ENCODE results near the gene SMARCAD1.

SMARCAD1 gene

DNA sequence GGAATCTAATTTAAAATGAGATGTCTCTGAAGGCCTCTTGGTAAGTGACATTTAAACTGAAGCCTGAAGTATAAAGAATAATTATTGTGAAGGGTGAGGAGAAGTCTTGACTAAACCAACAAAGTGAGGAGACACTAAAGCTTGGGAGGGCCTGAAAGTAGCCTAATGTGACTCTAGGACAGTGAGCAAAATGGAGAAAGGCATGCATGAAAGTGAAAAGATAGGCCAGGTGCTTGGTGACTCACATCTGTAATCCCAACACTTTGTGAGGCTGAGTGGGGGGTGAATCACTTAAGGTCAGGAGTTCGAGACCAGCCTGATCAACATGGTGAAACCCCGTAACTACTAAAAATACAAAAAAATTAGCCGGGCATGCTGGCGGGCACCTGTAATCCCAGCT, 46.9 kb upstream of the SMARCAD1 start:
- H3K23ac ChIP-seq (ENCODE audit: low read depth, low read length, poor library complexity): no peak overlapping the region
- no peak overlapping the region for H2AK5ac ChIP-seq (ENCODE audit: low read depth, low read length)
- no CpG with 5 or more reads among the region's 4 CpGs for WGBS, 2 donors (ENCODE audit: extremely low coverage in 2 of 2, insufficient read length in 2 of 2, insufficient replicate concordance in 1 of 2)
- no peaks in the 10 kb centered on the region for H3K4me1 ChIP-seq (ENCODE audit: control insufficient read depth in 2 of 2, insufficient read depth in 1 of 2, low read depth in 1 of 2, low read length in 2 of 2)
- no peaks in the 10 kb centered on the region for H3K9me3 ChIP-seq (replicated peaks in 1 of 2; ENCODE audit: control insufficient read depth in 2 of 2, insufficient read depth in 1 of 2, low read depth in 1 of 2, low read length in 2 of 2)
- H3K4me2 ChIP-seq (ENCODE audit: insufficient read depth, low read length, poor library complexity, severe bottlenecking): no peak overlapping the region
- no peak overlapping the region for H3K4me3 ChIP-seq (ENCODE audit: low read length in 2 of 2)
- no peak overlapping the region for H3K27ac ChIP-seq (replicated peaks; ENCODE audit: low read length)
- no peak for DNase-seq (ENCODE audit: low spot score)
- no peak overlapping the region for H2AFZ ChIP-seq (ENCODE audit: low read length)
- H3K36me3 ChIP-seq (replicated peaks in 1 of 2; ENCODE audit: control insufficient read depth in 2 of 2, insufficient read depth in 2 of 2, low read length in 2 of 2): no peaks in the 10 kb centered on the region
- H3K79me1 ChIP-seq (ENCODE audit: low read depth, low read length): no peaks in the 10 kb centered on the region
- no peaks in the 10 kb centered on the region for H3K27me3 ChIP-seq (ENCODE audit: control insufficient read depth in 3 of 3, insufficient read depth in 3 of 3, low read depth in 1 of 3, low read length in 3 of 3)
- H3K14ac ChIP-seq (ENCODE audit: low read length): no peak overlapping the region
- no peak overlapping the region for H3K9ac ChIP-seq (ENCODE audit: low read depth, low read length, poor library complexity)
- H4K8ac ChIP-seq (ENCODE audit: low read depth, low read length): no peak overlapping the region
- no peak overlapping the region for H4K91ac ChIP-seq (ENCODE audit: low read depth, low read length, poor library complexity)
- no peak overlapping the region for H2BK15ac ChIP-seq (ENCODE audit: low read length)
- no peak overlapping the region for H3K4ac ChIP-seq (ENCODE audit: low read length)
- H2BK120ac ChIP-seq (ENCODE audit: low read depth, low read length): no peak overlapping the region
- H2BK5ac ChIP-seq (ENCODE audit: low read length): no peak overlapping the region
- no peak overlapping the region for H2BK12ac ChIP-seq (ENCODE audit: low read length)
- no peak overlapping the region for H3K18ac ChIP-seq (ENCODE audit: low read length)

GRCh38 chr4:94165256-94165655, 42.4 kb upstream of the SMARCAD1 start:
- no peak overlapping the region for H3K27ac ChIP-seq (replicated peaks; ENCODE audit: low read length)
- H3K14ac ChIP-seq (ENCODE audit: low read length): no peak overlapping the region
- no peak overlapping the region for H3K18ac ChIP-seq (ENCODE audit: low read length)
- no peaks in the 10 kb centered on the region for H3K4me1 ChIP-seq (ENCODE audit: control insufficient read depth in 2 of 2, insufficient read depth in 1 of 2, low read depth in 1 of 2, low read length in 2 of 2)
- H2AK5ac ChIP-seq (ENCODE audit: low read depth, low read length): no peak overlapping the region
- H3K36me3 ChIP-seq (replicated peaks in 1 of 2; ENCODE audit: control insufficient read depth in 2 of 2, insufficient read depth in 2 of 2, low read length in 2 of 2): no peaks in the 10 kb centered on the region
- no peak overlapping the region for H3K4me3 ChIP-seq (ENCODE audit: low read length in 2 of 2)
- H2BK5ac ChIP-seq (ENCODE audit: low read length): no peak overlapping the region
- no peak overlapping the region for H4K8ac ChIP-seq (ENCODE audit: low read depth, low read length)
- no peaks in the 10 kb centered on the region for H3K9me3 ChIP-seq (replicated peaks in 1 of 2; ENCODE audit: control insufficient read depth in 2 of 2, insufficient read depth in 1 of 2, low read depth in 1 of 2, low read length in 2 of 2)
- WGBS, 2 donors (ENCODE audit: extremely low coverage in 2 of 2, insufficient read length in 2 of 2, insufficient replicate concordance in 1 of 2): no CpG with 5 or more reads among the region's 3 CpGs
- no peak overlapping the region for H3K9ac ChIP-seq (ENCODE audit: low read depth, low read length, poor library complexity)
- no peak overlapping the region for H2AFZ ChIP-seq (ENCODE audit: low read length)
- no peaks in the 10 kb centered on the region for H3K79me1 ChIP-seq (ENCODE audit: low read depth, low read length)
- no peak overlapping the region for H3K23ac ChIP-seq (ENCODE audit: low read depth, low read length, poor library complexity)
- H2BK120ac ChIP-seq (ENCODE audit: low read depth, low read length): no peak overlapping the region
- H3K4ac ChIP-seq (ENCODE audit: low read length): no peak overlapping the region
- no peak overlapping the region for H2BK15ac ChIP-seq (ENCODE audit: low read length)
- H3K27me3 ChIP-seq (ENCODE audit: control insufficient read depth in 3 of 3, insufficient read depth in 3 of 3, low read depth in 1 of 3, low read length in 3 of 3): no peaks in the 10 kb centered on the region
- no peak overlapping the region for H4K91ac ChIP-seq (ENCODE audit: low read depth, low read length, poor library complexity)
- no peak overlapping the region for H3K4me2 ChIP-seq (ENCODE audit: insufficient read depth, low read length, poor library complexity, severe bottlenecking)
- no peak overlapping the region for H2BK12ac ChIP-seq (ENCODE audit: low read length)
- DNase-seq (ENCODE audit: low spot score): no peak

- Histone ChIP-seq H2AK5ac (ENCODE audit: low read depth, low read length) (no peak overlapping the region), H2BK15ac (ENCODE audit: low read length) (no peak overlapping the region), H3K4me2 (ENCODE audit: insufficient read depth, low read length, poor library complexity, severe bottlenecking) (no peak overlapping the region), H3K9me3 (replicated peaks in 1 of 2; ENCODE audit: control insufficient read depth in 2 of 2, insufficient read depth in 1 of 2, low read depth in 1 of 2, low read length in 2 of 2) (peaks cover 0 to 3% of the 10 kb centered on the region in 2 donors), H3K27me3 (ENCODE audit: control insufficient read depth in 3 of 3, insufficient read depth in 3 of 3, low read depth in 1 of 3, low read length in 3 of 3) (no peaks in the 10 kb centered on the region), H3K23ac (ENCODE audit: low read depth, low read length, poor library complexity) (no peak overlapping the region), H3K27ac (replicated peaks; ENCODE audit: low read length) (no peak overlapping the region), H4K91ac (ENCODE audit: low read depth, low read length, poor library complexity) (no peak overlapping the region), H4K8ac (ENCODE audit: low read depth, low read length) (no peak overlapping the region), H3K36me3 (replicated peaks in 1 of 2; ENCODE audit: control insufficient read depth in 2 of 2, insufficient read depth in 2 of 2, low read length in 2 of 2) (no peaks in the 10 kb centered on the region), H2AFZ (ENCODE audit: low read length) (no peak overlapping the region), H2BK12ac (ENCODE audit: low read length) (no peak overlapping the region), H2BK5ac (ENCODE audit: low read length) (no peak overlapping the region), H3K9ac (ENCODE audit: low read depth, low read length, poor library complexity) (no peak overlapping the region), H3K14ac (ENCODE audit: low read length) (no peak overlapping the region), H2BK120ac (ENCODE audit: low read depth, low read length) (no peak overlapping the region), H3K4me1 (ENCODE audit: control insufficient read depth in 2 of 2, insufficient read depth in 1 of 2, low read depth in 1 of 2, low read length in 2 of 2) (no peaks in the 10 kb centered on the region), H3K4ac (ENCODE audit: low read length) (no peak overlapping the region), H3K18ac (ENCODE audit: low read length) (no peak overlapping the region), H3K79me1 (ENCODE audit: low read depth, low read length) (no peaks in the 10 kb centered on the region), H3K4me3 (ENCODE audit: low read length in 2 of 2) (no peak overlapping the region)
- DNase-seq (ENCODE audit: low spot score): no peak
- no CpG with 5 or more reads among the region's 2 CpGs for WGBS, 2 donors (ENCODE audit: extremely low coverage in 2 of 2, insufficient read length in 2 of 2, insufficient replicate concordance in 1 of 2)
Observed at GRCh38 chr4:94168321-94168720, 39.3 kb upstream of the SMARCAD1 start.

GRCh38 chr4:94169803-94170372, 37.8 kb upstream of the SMARCAD1 start:
- no CpG with 5 or more reads among the region's 37 CpGs for WGBS, 2 donors (ENCODE audit: extremely low coverage in 2 of 2, insufficient read length in 2 of 2, insufficient replicate concordance in 1 of 2)
- no peak overlapping the region for H3K9ac ChIP-seq (ENCODE audit: low read depth, low read length, poor library complexity)
- H3K4me2 ChIP-seq (ENCODE audit: insufficient read depth, low read length, poor library complexity, severe bottlenecking): no peak overlapping the region
- H3K9me3 ChIP-seq (replicated peaks in 1 of 2; ENCODE audit: control insufficient read depth in 2 of 2, insufficient read depth in 1 of 2, low read depth in 1 of 2, low read length in 2 of 2): peaks cover 0 to 3% of the 10 kb centered on the region in 2 donors
- no peak overlapping the region for H3K23ac ChIP-seq (ENCODE audit: low read depth, low read length, poor library complexity)
- no peak overlapping the region for H3K4ac ChIP-seq (ENCODE audit: low read length)
- H2BK5ac ChIP-seq (ENCODE audit: low read length): no peak overlapping the region
- H3K27ac ChIP-seq (replicated peaks; ENCODE audit: low read length): no peak overlapping the region
- no peaks in the 10 kb centered on the region for H3K4me1 ChIP-seq (ENCODE audit: control insufficient read depth in 2 of 2, insufficient read depth in 1 of 2, low read depth in 1 of 2, low read length in 2 of 2)
- no peak overlapping the region for H2AFZ ChIP-seq (ENCODE audit: low read length)
- H2BK12ac ChIP-seq (ENCODE audit: low read length): no peak overlapping the region
- no peak overlapping the region for H3K4me3 ChIP-seq (ENCODE audit: low read length in 2 of 2)
- H4K91ac ChIP-seq (ENCODE audit: low read depth, low read length, poor library complexity): no peak overlapping the region
- H3K36me3 ChIP-seq (replicated peaks in 1 of 2; ENCODE audit: control insufficient read depth in 2 of 2, insufficient read depth in 2 of 2, low read length in 2 of 2): no peaks in the 10 kb centered on the region
- no peak overlapping the region for H2AK5ac ChIP-seq (ENCODE audit: low read depth, low read length)
- no peak for DNase-seq (ENCODE audit: low spot score)
- no peak overlapping the region for H4K8ac ChIP-seq (ENCODE audit: low read depth, low read length)
- H3K79me1 ChIP-seq (ENCODE audit: low read depth, low read length): no peaks in the 10 kb centered on the region
- H3K27me3 ChIP-seq (ENCODE audit: control insufficient read depth in 3 of 3, insufficient read depth in 3 of 3, low read depth in 1 of 3, low read length in 3 of 3): no peaks in the 10 kb centered on the region
- no peak overlapping the region for H3K18ac ChIP-seq (ENCODE audit: low read length)
- H2BK15ac ChIP-seq (ENCODE audit: low read length): no peak overlapping the region
- H3K14ac ChIP-seq (ENCODE audit: low read length): no peak overlapping the region
- no peak overlapping the region for H2BK120ac ChIP-seq (ENCODE audit: low read depth, low read length)

All from neuronal stem cell (in vitro differentiated cells).